WTC11 (cell line): ENCODE measurements around the gene OR2V1. TPM values are rescaled to one million over a fixed set of nuclear protein-coding genes. Genes with fewer than 3 reads are reported as not detected.

ENCODE experiments used
- ATAC-seq: fragments of 200-7000 bp; cut with Tn5 transposase; 2 replicates; pipeline ENCODE4 v1.10.0; 2021; ENCODE audit warnings: mild to moderate bottlenecking, moderate library complexity
- CTCF ChIA-PET: fragments of 300-600 bp; sonication (Branson Sonifier 250); formaldehyde crosslinking; loops from one replicate; lab custom pipeline; 2021; ENCODE audit warnings: antibody characterized with exemption; lab: Charles Lee
- POLR2A ChIA-PET: fragments of 350-600 bp; sonication (Branson Sonifier 250); formaldehyde crosslinking; loops from one replicate; lab custom pipeline; 2021; ENCODE audit warnings: antibody characterized with exemption; lab: Charles Lee
- DNase-seq: peaks from one replicate; pipeline ENCODE4 v3.0.0; 2021; ENCODE audit warnings: low spot score
- H3K27ac Mint-ChIP-seq: 2 replicates; pipeline ENCODE4 v1.8.0; 2021; ENCODE audit warnings: mixed read lengths
- H3K27me3 Mint-ChIP-seq: 2 replicates; pipeline ENCODE4 v1.8.0; 2021; ENCODE audit warnings: low read depth, mild to moderate bottlenecking, moderate library complexity, mixed read lengths
- H3K36me3 Mint-ChIP-seq: 2 replicates; pipeline ENCODE4 v1.8.0; 2021; ENCODE audit warnings: mixed read lengths
- H3K4me1 Mint-ChIP-seq: 2 replicates; pipeline ENCODE4 v1.8.0; 2022; ENCODE audit warnings: mixed read lengths
- H3K4me3 Mint-ChIP-seq: 2 replicates; pipeline ENCODE4 v1.8.0; 2021; ENCODE audit warnings: mild to moderate bottlenecking, moderate library complexity, mixed read lengths
- H3K9me3 Mint-ChIP-seq: 2 replicates; pipeline ENCODE4 v1.8.0; 2021; ENCODE audit warnings: mixed read lengths
- ATF1 ChIP-seq: sonication (generic); formaldehyde crosslinking; IDR thresholded peaks from 2 replicates; pipeline ENCODE4 v1.8.1; 2023; ENCODE audit warnings: mild to moderate bottlenecking, moderate library complexity, missing genetic modification reagents
- ESRRA ChIP-seq: sonication (generic); formaldehyde crosslinking; IDR thresholded peaks from 2 replicates; pipeline ENCODE4 v1.8.1; 2022; ENCODE audit warnings: mild to moderate bottlenecking, missing genetic modification reagents, borderline replicate concordance
- FOXK1 ChIP-seq: sonication (generic); formaldehyde crosslinking; IDR thresholded peaks from 2 replicates; pipeline ENCODE4 v1.8.0; 2022; ENCODE audit warnings: mild to moderate bottlenecking, moderate library complexity, missing genetic modification reagents
- GRHL2 ChIP-seq: fragments of 250-450 bp; sonication (Bioruptor Pico); IDR thresholded peaks from 2 replicates; pipeline ENCODE4 v1.8.0; 2022; ENCODE audit warnings: mild to moderate bottlenecking, moderate library complexity; ENCODE audit not compliant: insufficient replicate concordance, severe bottlenecking
- GTF2I ChIP-seq: fragments of 250-450 bp; sonication (Bioruptor Pico); conservative IDR thresholded peaks from 2 replicates; pipeline ENCODE4 v1.4.0; 2021; ENCODE audit warnings: mild to moderate bottlenecking
- IRF2 ChIP-seq: sonication (generic); formaldehyde crosslinking; IDR thresholded peaks from 2 replicates; pipeline ENCODE4 v1.8.0; 2022; ENCODE audit warnings: low read depth, missing genetic modification reagents, borderline replicate concordance
- JAZF1 ChIP-seq: fragments of 250-450 bp; sonication (Bioruptor Pico); IDR thresholded peaks from 2 replicates; pipeline ENCODE4 v1.9.0; 2021; ENCODE audit warnings: moderate library complexity, mild to moderate bottlenecking, inconsistent platforms
- MYBL2 ChIP-seq: sonication (generic); formaldehyde crosslinking; IDR thresholded peaks from 2 replicates; pipeline ENCODE4 v1.8.1; 2023; ENCODE audit warnings: mild to moderate bottlenecking, moderate library complexity, missing genetic modification reagents
- NFYB ChIP-seq: sonication (generic); formaldehyde crosslinking; conservative IDR thresholded peaks from 2 replicates; pipeline ENCODE4 v1.8.0; 2022; ENCODE audit warnings: low read depth, missing genetic modification reagents
- RELA ChIP-seq: sonication (generic); formaldehyde crosslinking; IDR thresholded peaks from 2 replicates; pipeline ENCODE4 v1.8.1; 2022; ENCODE audit warnings: missing genetic modification reagents, mild to moderate bottlenecking, borderline replicate concordance
- SMAD4 ChIP-seq: sonication (generic); formaldehyde crosslinking; IDR thresholded peaks from 2 replicates; pipeline ENCODE4 v1.8.0; 2022; ENCODE audit warnings: mild to moderate bottlenecking, missing genetic modification reagents
- SOX15 ChIP-seq: fragments of 250-450 bp; sonication (Bioruptor Pico); IDR thresholded peaks from 2 replicates; pipeline ENCODE4 v1.9.0; 2021; ENCODE audit warnings: mild to moderate bottlenecking
- SP1 ChIP-seq: sonication (generic); formaldehyde crosslinking; conservative IDR thresholded peaks from 2 replicates; pipeline ENCODE4 v1.8.1; 2022; ENCODE audit warnings: missing genetic modification reagents
- ZNF317 ChIP-seq: sonication (generic); formaldehyde crosslinking; IDR thresholded peaks from 2 replicates; pipeline ENCODE4 v1.8.1; 2023; ENCODE audit warnings: low read depth, mild to moderate bottlenecking, moderate library complexity, missing genetic modification reagents, borderline replicate concordance
- ZNF423 ChIP-seq: fragments of 250-450 bp; sonication (Bioruptor Pico); IDR thresholded peaks from 2 replicates; pipeline ENCODE4 v2.1.2; 2022; ENCODE audit warnings: mild to moderate bottlenecking, moderate library complexity
- total RNA-seq: library from RNA; stranded (reverse); gene quantifications from 3 replicates; pipeline ENCODE4 v1.2.3, GENCODE V29; 2021
- TF ChIP-seq, protein P1 (sequence below): fragments of 250-450 bp; sonication (Bioruptor Pico); IDR thresholded peaks from 2 replicates; pipeline ENCODE4 v2.1.2; 2022; ENCODE audit warnings: mild to moderate bottlenecking, moderate library complexity
- TF ChIP-seq, protein P2 (sequence below): sonication (generic); formaldehyde crosslinking; IDR thresholded peaks from 2 replicates; pipeline ENCODE4 v1.8.1; 2022; ENCODE audit warnings: mild to moderate bottlenecking, moderate library complexity, missing genetic modification reagents
- TF ChIP-seq, protein P3 (sequence below): sonication (generic); formaldehyde crosslinking; IDR thresholded peaks from 2 replicates; pipeline ENCODE4 v1.8.0; 2022; ENCODE audit warnings: mild to moderate bottlenecking, missing genetic modification reagents
- TF ChIP-seq, protein P4 (sequence below): sonication (generic); formaldehyde crosslinking; conservative IDR thresholded peaks from 2 replicates; pipeline ENCODE4 v1.8.1; 2023; ENCODE audit warnings: mild to moderate bottlenecking, low read depth, missing genetic modification reagents, moderate library complexity
- TF ChIP-seq, protein P5 (sequence below): sonication (generic); formaldehyde crosslinking; IDR thresholded peaks from 2 replicates; pipeline ENCODE4 v1.8.1; 2023; ENCODE audit warnings: mild to moderate bottlenecking, missing genetic modification reagents, moderate library complexity

Gene OR2V1
- total RNA-seq, 1 experiment from 2014 or later: not detected

DNA sequence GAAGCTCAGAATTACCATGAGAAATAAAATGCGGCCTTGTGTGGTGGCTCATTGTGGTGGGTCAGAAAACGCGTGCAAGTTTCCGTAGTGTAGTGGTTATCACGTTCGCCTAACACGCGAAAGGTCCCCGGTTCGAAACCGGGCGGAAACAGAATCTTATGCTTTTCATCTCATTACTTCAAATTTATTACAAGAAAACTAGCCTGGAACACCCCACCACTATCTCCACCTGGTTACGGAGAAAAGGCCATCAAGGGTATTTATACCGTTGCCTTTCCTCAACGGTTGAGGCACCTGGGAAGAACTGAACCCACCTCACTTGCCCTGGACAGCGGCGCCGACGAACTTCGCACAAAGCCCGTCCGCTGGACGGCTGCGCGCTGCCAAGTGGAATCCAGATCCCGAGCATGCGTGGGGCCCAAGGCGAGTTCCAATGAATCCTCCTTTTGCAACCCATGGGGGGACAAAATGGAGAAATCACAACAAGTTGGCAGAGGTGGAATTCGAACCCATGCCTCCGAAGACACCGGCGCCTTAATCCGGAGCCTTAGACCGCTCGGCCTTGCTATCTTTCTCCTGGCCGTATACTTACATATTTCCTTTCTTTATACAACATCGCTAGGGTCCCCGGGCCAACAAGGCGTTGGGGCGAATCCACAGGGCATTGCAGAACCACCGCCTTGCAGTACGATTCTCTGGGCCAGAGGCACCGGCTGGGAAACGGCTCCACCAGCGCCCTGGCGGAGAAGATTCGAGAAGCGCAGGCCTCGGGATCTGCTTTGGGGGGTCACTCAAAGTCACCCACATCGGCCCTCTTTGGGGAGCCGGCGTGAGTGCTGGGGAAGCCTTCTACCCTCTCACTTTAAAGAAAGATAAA is 33.3 kb upstream of the OR2V1 start:
- H3K27ac Mint-ChIP-seq: peak overlapping the region; percentile 97
- H3K27me3 Mint-ChIP-seq: peaks cover 41% of the 10 kb centered on the region
- no peaks in the 10 kb centered on the region for H3K36me3 Mint-ChIP-seq
- ChIA-PET CTCF (no interaction called here), POLR2A (interaction anchor here (1.4 kb wide), 1 partner anchor 43 kb away, joined by 3 read pairs; no protein-coding TSS in a partner anchor)
- DNase-seq (peak; percentile 60), ATAC-seq (peak; percentile 57)
- peak overlapping the region; percentile 92 for H3K4me3 Mint-ChIP-seq
- peaks cover 29% of the 10 kb centered on the region for H3K4me1 Mint-ChIP-seq
- H3K9me3 Mint-ChIP-seq: no peaks in the 10 kb centered on the region
- 0 out of 2 replicates have a peak, but pooled peaks have one; percentile 23 for TF ChIP-seq SP1 (CRISPR knock-in tag)
- TF ChIP-seq GTF2I (CRISPR knock-in tag): no peak
- TF ChIP-seq, protein P1, sequence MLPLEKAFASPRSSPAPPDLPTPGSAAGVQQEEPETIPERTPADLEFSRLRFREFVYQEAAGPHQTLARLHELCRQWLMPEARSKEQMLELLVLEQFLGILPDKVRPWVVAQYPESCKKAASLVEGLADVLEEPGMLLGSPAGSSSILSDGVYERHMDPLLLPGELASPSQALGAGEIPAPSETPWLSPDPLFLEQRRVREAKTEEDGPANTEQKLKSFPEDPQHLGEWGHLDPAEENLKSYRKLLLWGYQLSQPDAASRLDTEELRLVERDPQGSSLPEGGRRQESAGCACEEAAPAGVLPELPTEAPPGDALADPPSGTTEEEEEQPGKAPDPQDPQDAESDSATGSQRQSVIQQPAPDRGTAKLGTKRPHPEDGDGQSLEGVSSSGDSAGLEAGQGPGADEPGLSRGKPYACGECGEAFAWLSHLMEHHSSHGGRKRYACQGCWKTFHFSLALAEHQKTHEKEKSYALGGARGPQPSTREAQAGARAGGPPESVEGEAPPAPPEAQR (CRISPR knock-in tag): peak; percentile 49; the same call in 1 of the 2 replicates

DNA sequence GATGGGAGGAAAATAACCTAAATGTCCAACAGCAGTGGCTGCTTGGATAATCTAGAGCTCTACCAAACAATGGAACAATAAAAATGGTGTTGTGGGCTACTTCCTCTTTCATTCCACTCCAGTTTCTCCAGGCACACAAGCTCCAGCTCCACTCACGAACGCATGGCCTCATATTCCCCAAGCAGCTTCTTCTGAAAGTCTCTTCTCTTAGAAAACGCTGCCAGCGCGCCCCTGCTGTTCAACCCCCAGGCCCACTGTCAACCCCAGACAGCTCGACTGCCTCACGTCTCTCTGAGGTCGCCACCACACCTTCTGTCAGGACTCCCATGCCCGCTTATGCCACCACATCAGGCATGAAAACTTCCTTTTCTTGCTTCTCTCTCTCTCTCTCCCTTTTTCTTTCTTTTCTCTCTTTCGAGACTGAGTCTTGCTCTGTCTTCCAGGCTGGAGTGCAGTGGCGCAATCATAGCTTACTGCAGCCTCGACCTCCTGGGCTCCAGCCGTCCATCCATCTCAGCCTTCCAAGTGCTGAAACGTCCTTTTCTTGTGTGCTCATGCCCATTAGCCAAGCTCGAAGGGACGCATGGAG is 32.6 kb upstream of the OR2V1 start:
- H3K27ac Mint-ChIP-seq: peak overlapping the region; percentile 97; the same call in 1 of the 2 replicates
- peaks cover 34% of the 10 kb centered on the region for H3K27me3 Mint-ChIP-seq
- peaks cover 25% of the 10 kb centered on the region for H3K4me1 Mint-ChIP-seq
- no peaks in the 10 kb centered on the region for H3K9me3 Mint-ChIP-seq
- peak; percentile 14 for ATAC-seq
- POLR2A ChIA-PET: interaction anchor here (1.4 kb wide), 1 partner anchor 44 kb away, joined by 3 read pairs; no protein-coding TSS in a partner anchor
- CTCF ChIA-PET: interaction anchor here (1.0 to 1.5 kb wide), 2 partner anchors 21 to 378 kb away, joined by 3 to 4 read pairs; no protein-coding TSS in a partner anchor
- TF ChIP-seq ZNF423 (CRISPR knock-in tag) (no peak), ZNF317 (CRISPR knock-in tag) (no peak), SMAD4 (no peak), NFYB (CRISPR knock-in tag) (no peak), ATF1 (CRISPR knock-in tag) (no peak), GRHL2 (no peak)
- TF ChIP-seq, protein P2, sequence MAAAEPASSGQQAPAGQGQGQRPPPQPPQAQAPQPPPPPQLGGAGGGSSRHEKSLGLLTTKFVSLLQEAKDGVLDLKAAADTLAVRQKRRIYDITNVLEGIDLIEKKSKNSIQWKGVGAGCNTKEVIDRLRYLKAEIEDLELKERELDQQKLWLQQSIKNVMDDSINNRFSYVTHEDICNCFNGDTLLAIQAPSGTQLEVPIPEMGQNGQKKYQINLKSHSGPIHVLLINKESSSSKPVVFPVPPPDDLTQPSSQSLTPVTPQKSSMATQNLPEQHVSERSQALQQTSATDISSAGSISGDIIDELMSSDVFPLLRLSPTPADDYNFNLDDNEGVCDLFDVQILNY (CRISPR knock-in tag): no peak
- TF ChIP-seq, protein P3, sequence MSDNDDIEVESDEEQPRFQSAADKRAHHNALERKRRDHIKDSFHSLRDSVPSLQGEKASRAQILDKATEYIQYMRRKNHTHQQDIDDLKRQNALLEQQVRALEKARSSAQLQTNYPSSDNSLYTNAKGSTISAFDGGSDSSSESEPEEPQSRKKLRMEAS (CRISPR knock-in tag): no peak
- peak overlapping the region; percentile 92 for H3K4me3 Mint-ChIP-seq
- no peaks in the 10 kb centered on the region for H3K36me3 Mint-ChIP-seq
- no peak for DNase-seq

DNA sequence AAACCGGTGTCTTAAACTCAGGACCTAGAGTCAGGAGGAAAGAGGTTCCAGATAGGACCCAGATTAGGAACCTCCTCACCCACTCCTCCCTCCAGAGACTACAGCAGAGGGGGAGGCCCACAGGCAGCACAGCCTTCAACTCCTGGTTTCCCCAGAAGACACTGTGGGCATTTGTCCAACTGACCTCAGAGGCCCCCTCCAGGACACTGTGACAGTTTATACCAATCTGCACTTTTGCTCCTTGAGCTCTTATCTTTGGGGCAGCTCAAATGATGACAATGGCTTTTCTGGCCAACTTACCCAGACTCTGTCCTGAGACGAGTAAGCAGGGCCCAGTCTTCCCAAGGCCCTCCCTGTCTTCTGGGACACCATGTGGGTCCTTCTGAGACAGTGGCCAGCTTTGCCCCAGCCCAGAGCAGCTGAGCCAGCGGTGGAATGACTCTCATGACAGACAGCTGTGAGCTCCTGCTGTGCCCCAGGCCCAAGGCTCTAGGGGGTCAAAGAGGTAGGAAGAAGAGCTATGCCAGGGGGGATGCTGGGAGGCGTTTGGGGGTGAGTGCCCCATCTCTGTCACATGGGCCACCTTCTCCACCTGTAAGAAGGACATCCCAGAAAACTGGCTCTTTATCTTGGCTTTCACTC is 30.7 kb upstream of the OR2V1 start:
- ATAC-seq: no peak
- Mint-ChIP-seq H3K36me3 (no peaks in the 10 kb centered on the region), H3K27me3 (peaks cover 40% of the 10 kb centered on the region), H3K9me3 (no peaks in the 10 kb centered on the region), H3K27ac (peak overlapping the region; percentile 91), H3K4me3 (peak overlapping the region; percentile 55), H3K4me1 (peaks cover 19% of the 10 kb centered on the region)
- CTCF ChIA-PET: interaction anchor here (1.5 kb wide), 1 partner anchor 376 kb away, joined by 3 read pairs; no protein-coding TSS in a partner anchor
- POLR2A ChIA-PET: no interaction called here
- DNase-seq: no peak
- TF ChIP-seq MYBL2 (CRISPR knock-in tag) (no peak), ESRRA (CRISPR knock-in tag) (no peak), SP1 (CRISPR knock-in tag) (no peak), SMAD4 (no peak), SOX15 (CRISPR knock-in tag) (no peak), IRF2 (CRISPR knock-in tag) (no peak), JAZF1 (CRISPR knock-in tag) (no peak), FOXK1 (CRISPR knock-in tag) (no peak), RELA (CRISPR knock-in tag) (no peak)
- TF ChIP-seq, protein P3 (CRISPR knock-in tag): no peak
- TF ChIP-seq, protein P2 (CRISPR knock-in tag): no peak
- TF ChIP-seq, protein P4, sequence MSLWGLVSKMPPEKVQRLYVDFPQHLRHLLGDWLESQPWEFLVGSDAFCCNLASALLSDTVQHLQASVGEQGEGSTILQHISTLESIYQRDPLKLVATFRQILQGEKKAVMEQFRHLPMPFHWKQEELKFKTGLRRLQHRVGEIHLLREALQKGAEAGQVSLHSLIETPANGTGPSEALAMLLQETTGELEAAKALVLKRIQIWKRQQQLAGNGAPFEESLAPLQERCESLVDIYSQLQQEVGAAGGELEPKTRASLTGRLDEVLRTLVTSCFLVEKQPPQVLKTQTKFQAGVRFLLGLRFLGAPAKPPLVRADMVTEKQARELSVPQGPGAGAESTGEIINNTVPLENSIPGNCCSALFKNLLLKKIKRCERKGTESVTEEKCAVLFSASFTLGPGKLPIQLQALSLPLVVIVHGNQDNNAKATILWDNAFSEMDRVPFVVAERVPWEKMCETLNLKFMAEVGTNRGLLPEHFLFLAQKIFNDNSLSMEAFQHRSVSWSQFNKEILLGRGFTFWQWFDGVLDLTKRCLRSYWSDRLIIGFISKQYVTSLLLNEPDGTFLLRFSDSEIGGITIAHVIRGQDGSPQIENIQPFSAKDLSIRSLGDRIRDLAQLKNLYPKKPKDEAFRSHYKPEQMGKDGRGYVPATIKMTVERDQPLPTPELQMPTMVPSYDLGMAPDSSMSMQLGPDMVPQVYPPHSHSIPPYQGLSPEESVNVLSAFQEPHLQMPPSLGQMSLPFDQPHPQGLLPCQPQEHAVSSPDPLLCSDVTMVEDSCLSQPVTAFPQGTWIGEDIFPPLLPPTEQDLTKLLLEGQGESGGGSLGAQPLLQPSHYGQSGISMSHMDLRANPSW (CRISPR knock-in tag): no peak
- TF ChIP-seq, protein P5, sequence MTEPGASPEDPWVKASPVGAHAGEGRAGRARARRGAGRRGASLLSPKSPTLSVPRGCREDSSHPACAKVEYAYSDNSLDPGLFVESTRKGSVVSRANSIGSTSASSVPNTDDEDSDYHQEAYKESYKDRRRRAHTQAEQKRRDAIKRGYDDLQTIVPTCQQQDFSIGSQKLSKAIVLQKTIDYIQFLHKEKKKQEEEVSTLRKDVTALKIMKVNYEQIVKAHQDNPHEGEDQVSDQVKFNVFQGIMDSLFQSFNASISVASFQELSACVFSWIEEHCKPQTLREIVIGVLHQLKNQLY: no peak
